Mucosa of gallbladder (tissue), 1 donor: ENCODE data around the gene ACTR1A. TPM values are rescaled to one million over a fixed set of nuclear protein-coding genes. Genes with fewer than 3 reads are reported as not detected.
A peak's percentile ranks its signal among the peaks of the same experiment; 100 is the strongest.
"Not testable (repeated sequence)": the region's sequence is repeated elsewhere in the genome, so short reads cannot be mapped to it uniquely, and the experiment has no call there.

Source experiments
- DNase-seq: peaks from one replicate; pipeline ENCODE4 v3.0.0-alpha.2; 2020; ENCODE audit warnings: low spot score
- total RNA-seq: library from RNA; stranded (reverse); gene quantifications from one replicate; pipeline ENCODE4 v1.2.1, GENCODE V29; 2021
- donor health status: DM: no; HTN: no; CAD: no.

The ACTR1A gene
- total RNA-seq, 1 donor from 2014 or later, result 96.4 TPM

DNA sequence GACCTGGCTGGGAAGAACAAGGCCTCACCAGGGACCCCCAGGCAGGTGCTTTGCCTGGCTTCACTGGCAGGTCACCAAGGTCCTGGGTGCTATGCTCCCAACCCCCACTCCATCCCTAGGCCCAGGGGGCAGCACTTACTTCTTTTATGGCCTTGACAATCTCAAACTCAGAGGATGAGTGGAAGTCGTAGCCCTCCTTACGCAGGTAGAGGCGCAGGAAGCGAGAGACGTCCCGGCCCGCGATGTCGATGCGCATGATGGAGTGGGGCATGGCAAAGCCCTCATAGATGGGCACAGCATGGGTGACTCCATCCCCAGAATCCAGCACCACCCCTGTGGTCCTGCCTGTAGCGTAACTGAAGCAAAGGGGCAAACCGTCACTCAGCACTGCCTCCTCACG is 18.5 kb downstream of the ACTR1A start:
- no peak for DNase-seq

DNA sequence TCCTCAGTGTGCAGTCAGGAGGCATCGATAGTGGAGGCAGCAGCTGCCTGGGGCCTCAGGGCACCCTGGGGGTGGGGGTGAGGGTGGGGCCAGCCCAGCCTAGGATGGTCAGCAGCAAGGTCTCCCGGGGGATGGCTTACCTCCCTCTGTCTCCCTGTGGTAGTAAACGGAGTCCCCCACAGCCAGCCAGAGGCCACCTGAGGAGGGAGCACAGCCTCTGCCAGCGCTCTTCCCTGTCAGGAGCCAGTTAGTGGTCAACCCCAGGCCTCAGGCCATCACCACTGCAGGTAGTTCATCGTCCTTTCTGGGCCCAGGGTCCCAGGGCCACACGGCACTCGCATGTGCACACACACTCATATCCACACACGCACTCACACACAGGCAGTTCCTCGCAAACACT is 22.1 kb downstream of the ACTR1A start:
- no peak for DNase-seq

DNA sequence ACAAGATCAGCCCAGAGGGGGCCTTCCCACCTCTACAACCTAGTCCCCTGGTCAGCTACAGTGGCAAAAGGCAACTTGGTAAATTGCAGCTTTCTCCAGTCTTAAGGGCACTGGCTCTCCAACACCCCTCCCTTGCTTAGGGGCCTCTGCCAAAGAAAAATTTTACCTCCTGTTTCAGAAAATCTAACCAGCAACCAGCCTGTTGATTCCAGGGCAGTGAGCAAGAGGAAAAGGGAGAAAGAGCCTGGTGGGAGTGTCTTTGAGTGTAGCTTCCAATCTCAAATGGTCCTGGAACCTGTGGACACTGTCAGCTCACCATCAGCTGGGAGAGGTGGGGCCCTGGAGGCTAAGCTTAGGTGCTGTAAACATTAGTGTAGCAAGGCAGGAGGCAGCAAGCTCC is 22.9 kb downstream of the ACTR1A start:
- DNase-seq, result no peak

DNA sequence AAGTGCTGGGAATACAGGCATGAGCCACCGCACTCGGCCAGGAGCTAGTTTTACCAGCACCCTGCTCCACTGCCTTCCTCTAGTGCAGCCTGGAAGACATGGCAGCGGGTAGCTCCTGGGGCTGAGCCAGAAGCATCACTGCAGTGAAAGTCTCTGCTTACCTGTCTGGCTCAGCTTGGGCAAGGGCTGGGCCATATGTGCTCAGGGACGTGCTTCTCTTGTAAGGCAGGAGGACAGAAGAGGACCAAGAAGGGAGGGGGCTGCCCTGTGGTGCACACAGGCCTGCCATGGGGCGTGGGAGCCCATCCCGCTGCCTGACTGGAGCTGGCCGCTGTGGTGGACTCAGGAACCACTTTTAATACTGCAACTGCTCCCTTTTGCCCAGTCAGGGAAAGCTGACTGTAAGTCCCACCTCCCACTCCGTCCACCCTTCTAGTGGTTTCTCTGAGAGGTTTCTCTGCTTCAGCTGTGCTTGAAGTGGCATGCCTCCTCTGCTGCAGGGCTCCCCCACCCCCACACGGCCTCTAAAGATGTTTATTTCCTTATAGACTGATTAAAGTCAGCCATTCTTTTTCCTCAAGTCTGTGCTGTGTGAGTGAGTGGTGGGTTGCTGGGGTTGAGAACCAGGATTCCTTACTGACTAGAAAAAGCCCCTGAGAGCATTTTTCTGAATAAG is 25.9 kb downstream of the ACTR1A start:
- no peak for DNase-seq

DNA sequence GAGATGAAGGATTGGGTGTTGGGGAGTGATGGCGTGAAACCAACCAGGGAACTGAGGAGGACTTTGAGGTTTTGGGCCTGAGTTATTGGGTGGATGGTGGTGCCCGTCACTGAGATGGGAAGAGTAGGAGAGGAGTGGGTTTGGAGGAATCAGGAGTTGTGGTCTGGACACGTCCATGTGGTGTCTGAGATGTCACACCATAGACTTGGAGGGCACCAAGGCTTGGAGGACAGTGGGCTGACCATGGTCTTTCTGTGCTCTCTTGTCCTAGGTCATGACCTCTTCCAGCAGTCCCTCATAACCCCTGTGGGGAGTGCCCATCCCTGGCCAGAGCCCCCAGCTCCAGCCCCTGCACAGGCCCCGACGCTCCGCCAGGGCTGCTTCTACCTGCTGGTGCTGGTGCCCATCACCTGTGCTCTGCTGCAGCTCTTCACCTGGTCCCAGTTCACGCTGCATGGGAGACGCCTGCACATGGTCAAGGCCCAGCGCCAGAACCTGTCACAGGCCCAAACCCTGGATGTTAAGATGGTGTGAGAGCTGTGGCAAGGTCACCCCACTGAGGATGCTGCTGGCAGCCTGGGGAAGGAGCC is 27.0 kb downstream of the ACTR1A start:
- DNase-seq, result no peak

DNA sequence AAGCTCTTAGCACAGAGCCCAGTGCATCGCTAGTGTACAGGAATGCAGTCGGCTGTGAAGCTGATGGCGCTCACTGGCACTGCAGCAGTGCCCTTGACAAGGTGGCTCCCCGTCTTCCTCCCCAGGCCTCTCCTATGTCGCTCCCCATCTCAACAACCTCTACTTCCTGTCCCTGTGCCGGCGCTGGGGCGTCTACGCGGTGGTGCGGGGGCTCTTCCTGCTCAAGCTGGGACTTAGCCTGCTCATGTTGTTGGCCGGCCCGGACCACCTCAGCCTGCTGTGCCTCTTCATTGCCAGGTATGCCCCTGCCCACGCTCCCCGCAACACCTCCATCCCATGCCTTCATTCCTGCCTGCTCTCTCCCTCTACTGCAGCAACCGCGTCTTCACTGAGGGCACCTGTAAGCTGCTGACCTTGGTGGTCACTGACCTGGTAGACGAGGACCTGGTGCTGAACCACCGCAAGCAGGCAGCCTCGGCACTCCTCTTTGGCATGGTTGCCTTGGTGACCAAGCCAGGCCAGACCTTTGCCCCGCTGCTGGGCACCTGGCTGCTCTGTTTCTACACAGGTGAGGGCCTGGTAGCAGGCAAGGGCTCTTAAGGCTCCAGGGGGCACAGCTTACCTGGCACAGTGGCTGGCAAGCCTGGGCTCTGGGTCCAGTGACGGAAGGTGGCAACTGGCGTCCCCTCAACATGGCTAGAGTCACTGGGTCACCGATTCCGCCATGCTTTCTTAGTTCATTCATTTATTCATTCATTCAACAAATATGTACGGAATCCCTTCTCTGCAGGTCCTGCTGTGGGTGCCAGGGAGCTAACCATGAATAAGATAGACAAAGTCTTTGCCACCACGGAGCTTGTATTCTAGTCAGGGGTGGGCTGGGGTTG is 28.8 kb downstream of the ACTR1A start:
- no peak for DNase-seq

DNA sequence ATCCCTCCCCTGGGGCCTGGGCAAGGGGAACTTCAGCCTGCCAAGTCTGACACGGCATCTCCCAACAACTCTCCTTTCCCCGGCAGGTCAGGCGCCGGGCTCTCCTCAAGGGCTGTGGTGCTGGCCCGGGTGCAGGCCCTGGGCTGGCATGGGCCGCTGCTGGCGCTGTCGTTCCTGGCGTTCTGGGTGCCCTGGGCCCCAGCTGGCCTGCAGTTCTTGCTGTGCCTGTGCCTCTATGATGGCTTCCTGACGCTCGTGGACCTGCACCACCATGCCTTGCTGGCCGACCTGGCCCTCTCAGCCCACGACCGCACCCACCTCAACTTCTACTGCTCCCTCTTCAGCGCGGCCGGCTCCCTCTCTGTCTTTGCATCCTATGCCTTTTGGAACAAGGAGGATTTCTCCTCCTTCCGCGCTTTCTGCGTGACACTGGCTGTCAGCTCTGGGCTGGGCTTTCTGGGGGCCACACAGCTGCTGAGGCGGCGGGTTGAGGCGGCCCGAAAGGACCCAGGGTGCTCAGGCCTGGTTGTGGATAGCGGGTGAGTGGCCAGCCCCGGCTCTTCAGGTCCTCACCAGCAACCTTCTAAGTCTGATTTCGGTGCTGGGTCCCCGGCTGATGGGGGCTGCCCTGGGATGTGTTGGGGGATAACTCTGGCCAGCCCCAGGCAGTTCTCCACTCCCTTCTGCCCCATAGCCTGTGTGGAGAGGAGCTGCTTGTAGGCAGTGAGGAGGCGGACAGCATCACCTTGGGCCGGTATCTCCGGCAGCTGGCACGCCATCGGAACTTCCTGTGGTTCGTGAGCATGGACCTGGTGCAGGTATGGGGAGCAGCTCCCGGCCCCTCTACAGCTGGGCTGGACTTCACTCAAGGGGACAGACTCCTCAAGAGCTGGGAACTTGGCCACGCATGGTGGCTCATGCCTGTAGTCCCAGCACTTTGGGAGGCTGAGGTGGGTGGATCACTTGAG is 31.6 kb downstream of the ACTR1A start:
- DNase-seq, result no peak

DNA sequence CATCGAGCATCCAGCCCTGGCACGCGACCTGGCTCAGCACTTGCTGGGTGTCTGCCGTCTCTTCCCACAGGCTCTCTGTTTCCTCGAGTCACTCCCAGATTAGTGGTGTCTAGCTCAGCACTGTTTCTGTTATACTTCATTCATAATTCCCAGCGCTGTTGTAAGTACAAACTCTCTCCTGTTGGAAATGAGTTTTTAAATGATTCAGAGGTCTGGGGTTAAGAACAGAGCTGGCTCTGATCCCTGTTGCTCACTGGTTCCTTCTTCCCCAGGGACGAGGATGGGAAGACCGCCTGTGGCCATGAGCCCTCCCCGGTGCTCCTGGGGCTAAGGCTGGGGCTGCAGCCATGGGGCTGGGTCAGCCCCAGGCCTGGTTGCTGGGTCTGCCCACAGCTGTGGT is 33.8 kb downstream of the ACTR1A start:
- no peak for DNase-seq

DNA sequence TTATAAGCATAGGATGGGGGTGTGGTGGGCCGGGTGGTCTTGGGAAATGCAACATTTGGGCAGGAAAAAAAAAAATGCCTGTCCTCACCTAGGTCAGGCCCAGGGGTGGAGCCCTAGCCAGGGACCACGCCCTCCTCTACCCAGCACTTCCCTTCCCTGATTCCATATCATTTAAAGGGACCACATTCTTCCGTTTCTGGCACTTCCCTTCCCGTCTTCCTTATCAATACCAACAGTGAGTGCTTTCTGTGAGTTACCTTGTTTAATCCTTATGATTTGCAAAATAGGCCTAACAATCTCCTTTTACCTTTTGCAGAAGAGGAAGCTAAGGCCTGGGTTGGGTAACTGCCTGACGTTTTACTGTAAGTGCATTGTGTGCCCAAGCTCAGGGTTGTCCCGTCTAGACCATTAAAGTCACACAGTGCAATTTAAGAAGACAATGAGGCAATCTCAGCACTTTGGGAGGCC is 34.5 kb downstream of the ACTR1A start:
- DNase-seq, result no peak

DNA sequence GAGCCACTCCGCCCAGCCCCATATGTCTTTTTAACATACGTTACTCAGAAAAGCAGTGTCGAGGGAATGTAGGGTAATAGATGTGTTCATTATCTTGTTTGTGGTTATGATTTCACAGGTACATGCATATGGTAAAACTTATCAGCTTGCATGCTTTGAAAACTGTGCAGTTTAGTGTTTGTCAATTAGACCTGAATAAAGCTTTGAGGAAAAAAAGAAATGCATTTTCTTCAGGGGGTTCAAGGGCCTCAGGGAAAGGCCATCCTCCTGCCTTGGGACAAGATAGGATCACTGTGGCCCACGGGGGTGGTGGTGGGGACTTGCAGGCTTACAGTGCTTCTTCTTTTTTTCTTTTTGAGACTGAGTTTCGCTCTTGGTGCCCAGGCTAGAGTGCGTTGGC is 35.2 kb downstream of the ACTR1A start:
- no peak for DNase-seq

DNA sequence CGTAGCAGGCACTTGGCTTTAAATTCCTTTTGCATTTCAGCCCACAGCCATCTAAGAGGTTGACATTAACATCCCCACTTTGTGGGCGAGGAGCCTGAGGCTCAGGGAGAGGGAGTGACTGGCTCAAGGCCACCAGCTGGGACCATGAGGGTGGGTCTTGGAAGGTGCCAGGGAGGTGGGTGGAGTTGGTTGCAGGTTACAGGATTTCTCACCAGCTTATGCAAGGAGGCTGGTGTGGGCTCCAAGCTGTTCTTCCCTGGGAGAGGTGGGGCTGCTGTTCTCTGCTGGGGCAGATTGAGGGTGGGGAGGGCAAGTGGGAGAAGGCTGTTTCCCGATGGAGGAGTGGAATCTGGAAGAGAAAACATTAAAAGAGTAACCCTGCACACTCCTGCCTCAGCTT is 37.0 kb downstream of the ACTR1A start:
- DNase-seq, result no peak

DNA sequence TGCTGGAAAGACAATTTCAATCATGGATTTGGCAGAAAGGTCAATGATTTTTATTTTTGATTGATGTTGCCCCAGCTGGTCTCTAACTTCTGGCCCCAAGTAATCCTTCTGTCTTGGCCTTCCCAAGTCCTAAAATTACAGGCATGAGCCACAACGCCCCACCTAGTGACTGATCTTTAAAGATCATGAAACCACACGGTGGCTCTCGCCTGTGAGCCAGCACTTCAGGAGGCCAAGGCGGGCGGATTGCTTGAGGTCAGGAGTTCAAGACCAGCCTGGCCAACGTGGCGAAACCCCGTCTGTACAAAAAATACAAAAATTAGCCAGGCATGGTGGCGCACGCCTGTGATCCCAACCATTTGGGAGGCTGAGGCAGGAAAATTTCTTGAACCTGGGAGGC is 38.5 kb downstream of the ACTR1A start:
- no peak for DNase-seq

DNA sequence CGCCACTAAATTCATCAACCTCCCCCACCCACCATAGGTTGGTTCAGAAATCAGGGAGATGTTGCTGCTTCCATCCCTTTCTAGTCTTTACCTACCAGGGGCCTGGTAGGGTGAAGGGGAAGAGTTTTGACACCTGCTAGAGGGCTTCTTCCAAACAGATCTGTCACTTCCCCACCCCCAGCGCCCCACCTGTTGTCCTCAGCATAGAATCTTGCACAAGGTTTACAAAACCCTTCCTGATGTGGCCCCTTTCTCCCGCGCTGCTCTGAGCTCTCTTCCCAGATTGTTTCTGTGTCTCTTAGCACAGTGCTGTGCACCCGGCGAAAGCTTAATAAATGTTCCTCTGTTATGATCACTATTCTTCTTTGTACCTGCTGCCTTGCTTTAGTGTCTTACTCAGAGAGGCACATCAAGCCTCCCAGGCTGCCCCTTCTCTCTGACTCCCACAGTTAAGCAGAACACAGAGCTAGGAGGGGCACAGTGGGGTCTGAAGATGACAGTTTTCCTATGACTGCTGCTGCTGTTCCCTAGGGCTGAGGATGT is 39.9 kb downstream of the ACTR1A start:
- DNase-seq, result no peak

DNA sequence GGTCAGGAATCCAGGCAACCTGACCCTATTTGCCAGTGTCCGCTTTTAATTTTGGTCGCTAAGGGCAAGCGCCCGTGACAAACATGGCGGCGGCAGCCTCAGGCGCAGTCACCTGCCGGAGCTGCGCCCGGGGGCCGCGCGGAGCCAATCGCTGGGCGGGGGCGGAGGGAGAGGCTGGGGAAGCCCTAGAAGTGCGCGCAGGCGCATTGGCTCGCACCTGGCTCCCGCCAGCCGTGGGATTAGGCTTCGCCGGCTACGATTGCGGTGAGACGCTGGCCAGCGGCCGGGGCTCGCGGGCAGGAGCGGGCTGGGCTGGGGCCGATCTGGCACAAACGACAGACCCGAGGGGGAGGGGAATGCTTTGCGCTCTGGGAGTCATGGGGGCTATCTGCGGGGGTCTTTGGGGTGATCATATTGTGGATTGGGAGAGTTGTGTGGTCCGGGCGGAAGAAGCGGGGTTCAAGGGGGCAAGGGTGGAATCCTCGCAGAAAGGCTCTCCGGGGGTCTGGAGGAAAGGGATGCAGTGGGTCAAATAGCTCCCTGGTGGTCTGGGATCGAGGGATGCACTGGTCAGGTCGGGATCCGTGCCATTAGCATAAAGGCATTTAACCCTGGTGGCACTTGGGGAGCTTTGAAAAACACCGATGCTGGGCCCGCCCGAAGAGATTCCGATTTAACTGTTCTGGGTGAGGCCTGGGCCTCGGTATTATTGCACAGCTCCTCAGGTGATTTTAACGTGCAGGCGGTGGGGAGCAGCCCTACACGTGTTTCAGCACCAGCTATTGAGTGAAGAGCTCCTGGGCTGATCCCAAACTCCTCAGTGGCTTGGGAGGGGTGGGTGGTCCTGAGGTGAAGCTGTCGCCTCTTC is 41.1 kb downstream of the ACTR1A start:
- peak; percentile 93 for DNase-seq

DNA sequence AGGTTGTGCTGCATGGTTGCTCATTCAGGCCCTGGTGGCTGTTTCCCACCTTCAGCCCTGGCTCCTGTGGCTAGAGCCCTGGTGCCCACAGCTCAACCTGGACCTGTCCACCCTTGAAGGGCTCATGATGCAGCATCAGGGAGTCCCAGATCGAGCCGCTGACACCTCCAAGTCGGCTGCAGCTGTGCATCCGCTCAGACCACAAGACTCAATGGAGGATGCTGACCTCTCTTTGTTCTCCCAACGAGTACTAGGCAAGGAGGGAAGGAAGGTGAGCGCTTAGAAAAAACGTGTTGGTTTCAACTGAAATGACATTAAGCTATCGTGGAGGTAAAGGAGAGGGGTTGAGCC is 41.7 kb downstream of the ACTR1A start:
- DNase-seq, result no peak

DNA sequence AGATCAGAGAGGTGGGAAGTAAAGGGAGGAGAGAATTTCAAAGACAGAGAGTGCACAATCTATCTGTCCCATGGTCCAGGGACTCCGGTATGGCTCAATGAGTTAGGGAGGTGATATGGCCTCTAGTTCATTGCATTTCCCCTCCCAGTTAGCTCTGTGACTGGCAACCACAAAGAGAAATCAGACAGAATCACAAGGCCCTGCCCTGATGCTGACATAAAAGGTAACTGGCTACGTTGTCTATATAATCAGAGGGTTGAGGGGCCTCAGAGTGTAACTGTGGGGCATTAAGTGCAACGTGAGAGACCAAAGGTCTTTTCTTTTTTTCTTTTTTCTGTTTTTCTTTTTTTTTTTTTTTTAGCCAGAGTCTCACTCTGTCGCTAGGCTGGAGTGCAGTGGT is 43.9 kb downstream of the ACTR1A start:
- DNase-seq, result no peak

DNA sequence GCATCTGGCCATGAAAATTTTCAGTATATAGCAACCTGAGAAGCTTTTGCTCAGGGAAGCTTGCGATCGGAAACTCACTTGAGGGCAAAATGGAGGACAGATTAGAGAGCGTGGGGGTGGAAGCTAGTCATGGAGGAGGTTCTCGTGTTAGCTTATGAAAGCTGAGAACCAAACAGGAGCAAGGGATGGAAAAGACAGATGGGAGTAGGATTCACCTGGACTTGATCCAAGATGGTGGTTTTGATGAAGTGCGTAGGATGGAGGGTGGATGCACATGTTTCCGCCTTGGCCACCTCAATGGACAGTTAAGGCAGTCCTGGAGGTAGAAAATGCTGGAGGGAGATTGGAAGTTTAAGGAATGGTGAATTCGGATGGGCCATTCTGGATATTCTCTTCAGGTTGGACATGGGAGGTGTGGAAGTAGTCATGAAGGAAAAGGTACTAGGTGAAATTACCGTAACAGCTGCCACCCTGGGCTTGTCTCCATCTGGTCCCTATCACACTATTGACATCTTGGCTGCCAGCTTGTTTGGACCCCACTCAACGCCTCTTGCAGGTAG is 44.8 kb downstream of the ACTR1A start:
- DNase-seq, result no peak

DNA sequence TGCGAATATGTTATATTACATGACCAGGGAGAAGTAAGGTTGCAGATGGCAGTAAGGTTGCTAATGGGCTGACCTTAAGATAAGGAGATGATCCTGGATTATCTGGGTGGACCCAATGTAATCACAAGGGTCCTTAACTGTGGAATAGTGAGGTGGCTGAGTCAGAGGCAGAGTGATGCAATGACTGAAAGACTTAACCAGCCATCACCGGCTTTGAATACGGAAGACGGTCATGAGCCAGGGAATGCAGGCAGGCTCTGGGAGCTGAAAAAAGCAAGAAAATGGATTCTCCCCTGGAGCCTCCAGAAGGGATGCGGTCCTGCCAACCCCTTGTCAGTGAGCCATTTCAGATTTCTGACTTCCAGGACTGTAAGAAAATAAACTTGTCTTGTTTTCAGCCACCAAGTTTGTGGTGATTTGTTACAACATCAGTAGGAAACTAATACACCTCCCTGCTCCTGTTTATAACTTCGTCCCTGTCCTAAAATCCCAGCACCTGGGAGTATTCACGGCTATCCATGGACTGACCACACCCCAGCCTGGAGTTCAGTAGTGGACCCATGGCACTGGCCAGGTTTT is 46.5 kb downstream of the ACTR1A start:
- DNase-seq, result no peak

DNA sequence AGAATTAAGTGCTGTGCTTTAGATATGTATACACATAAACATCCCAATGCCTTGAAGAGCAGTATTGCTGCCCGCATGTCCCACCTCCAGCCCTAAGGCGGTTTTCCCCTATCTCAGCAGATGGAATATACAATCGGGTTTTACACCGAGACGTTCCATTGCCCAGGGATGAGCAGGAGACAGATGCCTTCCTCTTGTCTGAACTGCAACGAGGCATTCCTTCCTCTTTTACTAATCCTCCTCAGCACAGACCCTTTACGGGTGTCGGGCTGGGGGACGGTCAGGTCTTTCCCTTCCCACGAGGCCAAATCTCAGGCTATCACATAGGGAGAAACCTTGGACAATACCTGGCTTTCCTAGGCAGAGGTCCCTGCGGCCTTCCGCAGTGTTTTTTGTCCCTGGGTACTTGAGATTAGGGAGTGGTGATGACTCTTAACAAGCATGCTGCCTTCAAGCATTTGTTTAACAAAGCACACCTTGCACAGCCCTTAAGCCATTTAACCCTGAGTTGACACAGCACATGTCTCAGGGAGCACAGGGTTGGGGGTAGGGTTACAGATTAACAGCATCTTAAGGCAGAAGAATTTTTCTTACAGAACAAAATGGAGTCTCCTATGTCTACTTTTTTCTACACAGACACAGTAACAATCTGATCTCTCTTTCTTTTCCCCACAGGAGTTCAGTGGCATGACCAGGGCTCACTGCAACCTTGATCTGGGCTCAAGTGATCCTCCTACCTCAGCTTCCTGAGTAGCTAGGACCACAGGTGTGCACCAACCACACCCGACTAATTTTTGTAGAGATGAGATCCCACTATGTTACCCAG is 47.6 kb downstream of the ACTR1A start:
- DNase-seq, result not testable (repeated sequence)
